ENCODE results near the gene GDPD4.
"Not testable (repeated sequence)": the region's sequence is repeated elsewhere in the genome, so short reads cannot be mapped to it uniquely, and the experiment has no call there.

Gene GDPD4

GRCh38 chr11:77301510-77301909 lies at the start of gene GDPD4:
TSS of gene GDPD4 (minus strand) at chr11:77301686. CDS start at chr11:77285137, 16,549 bp downstream.
- DNase-seq, result no peak

- DNase-seq, result no peak
These were observed 46.5 kb upstream of the GDPD4 start for GRCh38 chr11:77347948-77348347.

- no peak for DNase-seq
These were observed 45.6 kb upstream of the GDPD4 start for GRCh38 chr11:77346906-77347603.

GRCh38 chr11:77345621-77346020 lies 44.1 kb upstream of the GDPD4 start:
- no peak for DNase-seq

GRCh38 chr11:77340501-77340900 lies 39.0 kb upstream of the GDPD4 start:
- no peak for DNase-seq

- DNase-seq, result no peak
These were observed 30.8 kb upstream of the GDPD4 start for GRCh38 chr11:77332259-77332658.

GRCh38 chr11:77325159-77325558 lies 23.7 kb upstream of the GDPD4 start:
- no peak for DNase-seq

GRCh38 chr11:77324508-77324907 lies 23.0 kb upstream of the GDPD4 start:
- DNase-seq, result no peak

GRCh38 chr11:77322926-77323590 lies 21.6 kb upstream of the GDPD4 start:
- DNase-seq, result no peak

GRCh38 chr11:77322506-77322905 lies 21.0 kb upstream of the GDPD4 start:
- peak; percentile 69 for DNase-seq

- no peak for DNase-seq
These were observed 18.9 kb upstream of the GDPD4 start for GRCh38 chr11:77320351-77320750.

- DNase-seq, result no peak
These were observed 17.1 kb upstream of the GDPD4 start for GRCh38 chr11:77318600-77318999.

- no peak for DNase-seq
These were observed 15.4 kb upstream of the GDPD4 start for GRCh38 chr11:77316733-77317342.

- DNase-seq, result no peak
These were observed 10.6 kb upstream of the GDPD4 start for GRCh38 chr11:77312107-77312506.

GRCh38 chr11:77311701-77312100 lies 10.2 kb upstream of the GDPD4 start:
- no peak for DNase-seq

- DNase-seq, result no peak
These were observed 9.2 kb upstream of the GDPD4 start for GRCh38 chr11:77310721-77311120.

- DNase-seq, result no peak
These were observed 8.1 kb upstream of the GDPD4 start for GRCh38 chr11:77309401-77310085.

- no peak for DNase-seq
These were observed 7.4 kb upstream of the GDPD4 start for GRCh38 chr11:77308838-77309237.

- DNase-seq, result no peak
These were observed 1.8 kb upstream of the GDPD4 start for GRCh38 chr11:77303328-77303727.

GRCh38 chr11:77302752-77303151 lies 1.3 kb upstream of the GDPD4 start:
- no peak for DNase-seq

GRCh38 chr11:77300695-77301094 lies 791 bp downstream of the GDPD4 start:
- no peak for DNase-seq

- DNase-seq, result not testable (repeated sequence)
These were observed 1.5 kb downstream of the GDPD4 start for GRCh38 chr11:77300028-77300427.

- peak; percentile 80 for DNase-seq
These were observed 1.9 kb downstream of the GDPD4 start for GRCh38 chr11:77299528-77299993.

- DNase-seq, result no peak
These were observed 7.4 kb downstream of the GDPD4 start for GRCh38 chr11:77294040-77294439.
